GM21360 (cell line): ENCODE measurements around the gene SCN2B.

Experiments
- ATAC-seq: cut with Tn5 transposase; IDR thresholded peaks from one replicate; pipeline ENCODE4 v1.9.1; 2021; ENCODE audit warnings: mild to moderate bottlenecking, moderate library complexity; ENCODE audit not compliant: unreplicated experiment

Gene SCN2B

DNA sequence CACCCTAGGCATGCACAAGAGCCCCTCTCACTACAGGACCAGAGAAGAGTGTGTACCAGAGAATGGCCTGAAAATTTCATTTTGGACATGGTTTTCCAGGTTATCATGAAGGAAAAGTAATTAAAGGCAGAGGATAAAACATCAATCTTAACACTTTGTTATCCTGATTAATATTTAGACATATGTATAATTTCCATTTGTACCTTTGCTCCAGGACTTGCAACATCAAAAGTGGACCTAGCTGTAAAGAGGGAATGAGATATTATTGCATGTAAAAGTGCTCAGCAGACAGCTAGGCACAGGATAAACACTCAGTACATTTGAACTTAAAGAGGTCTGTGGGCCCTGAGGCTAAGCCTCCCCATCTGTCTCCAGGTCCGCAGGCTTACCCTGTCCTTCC lies 21.8 kb downstream of the SCN2B start:
- no peak for ATAC-seq

DNA sequence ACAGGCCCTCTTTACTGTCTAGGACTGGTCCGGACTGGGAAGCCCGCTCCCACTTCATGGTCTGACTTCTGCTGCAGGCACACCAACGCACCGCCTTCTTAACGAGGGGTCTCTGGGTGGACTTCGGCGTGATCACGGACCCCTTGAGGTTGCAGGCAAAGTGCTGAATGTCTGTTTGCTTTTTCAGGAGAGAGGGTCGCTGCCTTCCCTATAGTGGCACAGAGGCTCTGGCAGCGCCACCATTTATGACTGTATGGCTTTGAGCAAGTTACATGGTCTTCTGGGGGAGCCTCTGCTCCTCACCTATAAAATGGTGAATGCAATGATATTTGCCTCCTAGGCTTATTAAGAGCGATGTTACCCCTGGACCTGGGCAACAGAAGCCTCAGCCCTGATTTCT lies 22.5 kb downstream of the SCN2B start:
- ATAC-seq, result no peak

DNA sequence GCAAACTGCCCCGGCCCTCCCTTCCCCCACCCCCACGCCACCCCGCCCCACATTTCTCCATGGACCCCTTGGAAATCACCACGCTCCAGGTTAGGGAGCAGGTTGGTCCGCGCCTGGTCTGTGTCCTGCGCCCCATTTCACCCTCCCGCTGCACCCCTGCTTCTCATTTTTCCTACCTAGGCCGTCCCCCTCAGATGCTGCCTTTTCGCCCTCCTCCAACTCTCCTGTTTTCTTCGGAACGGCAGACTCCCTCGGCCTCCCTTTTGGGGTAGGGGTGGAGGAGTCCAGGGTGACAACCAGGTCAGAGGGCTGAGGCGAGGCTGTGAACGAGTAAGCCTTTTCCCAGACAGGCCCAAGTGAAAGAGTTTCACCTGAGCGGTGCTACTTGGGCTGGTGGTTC lies 22.9 kb downstream of the SCN2B start:
- no peak for ATAC-seq

DNA sequence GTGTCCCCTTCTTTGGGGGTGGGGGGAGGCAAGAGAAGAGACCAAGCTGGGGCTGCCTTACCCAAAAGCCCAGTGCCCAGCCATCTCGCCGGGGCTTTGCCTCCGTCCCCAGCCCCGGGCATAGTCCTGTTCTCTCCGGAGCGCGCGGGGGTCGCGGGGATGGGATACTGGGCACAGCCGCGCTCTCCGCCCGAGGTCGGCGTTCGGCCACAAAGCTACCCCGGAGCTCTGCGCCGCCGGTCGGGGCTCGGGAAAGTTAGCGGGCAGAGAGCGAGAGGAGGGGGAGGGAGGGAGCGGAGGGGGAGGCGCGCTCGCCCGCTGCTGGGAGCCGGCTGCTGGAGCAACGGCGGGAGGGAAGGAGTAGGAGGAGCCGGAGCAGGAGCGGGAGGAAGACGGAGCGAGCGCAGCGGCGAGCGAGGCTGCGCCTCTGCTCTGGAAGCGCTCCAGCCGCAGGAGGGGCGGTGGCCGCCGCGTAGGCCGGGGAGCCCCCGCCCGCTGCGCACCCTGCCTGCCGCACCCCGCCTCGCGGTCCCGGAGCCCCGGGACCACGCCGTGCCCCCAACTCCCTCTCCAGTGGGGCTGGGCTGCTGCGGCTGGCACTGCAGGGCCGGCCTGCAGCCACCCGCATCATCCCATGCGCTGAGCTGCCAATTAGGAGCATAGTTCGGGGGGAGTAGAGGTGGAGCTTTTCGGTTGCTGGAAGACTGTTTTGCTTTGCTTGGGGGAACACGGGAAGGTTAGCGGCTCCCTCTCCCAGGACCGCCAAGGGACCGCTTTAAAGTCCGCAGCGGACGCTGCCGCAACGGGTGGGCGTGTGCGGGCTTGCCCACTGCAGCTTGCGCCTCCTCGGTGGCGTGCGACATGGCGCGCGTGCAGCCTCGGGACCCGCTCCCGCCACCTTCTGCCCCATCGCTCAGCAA lies 23.6 kb downstream of the SCN2B start, which contains the start of gene SCN4B:
TSS of gene SCN4B (minus strand) at position 272 of the 920 bp plus-strand sequence. CDS start at position 122, 150 bp downstream.
- no peak for ATAC-seq

DNA sequence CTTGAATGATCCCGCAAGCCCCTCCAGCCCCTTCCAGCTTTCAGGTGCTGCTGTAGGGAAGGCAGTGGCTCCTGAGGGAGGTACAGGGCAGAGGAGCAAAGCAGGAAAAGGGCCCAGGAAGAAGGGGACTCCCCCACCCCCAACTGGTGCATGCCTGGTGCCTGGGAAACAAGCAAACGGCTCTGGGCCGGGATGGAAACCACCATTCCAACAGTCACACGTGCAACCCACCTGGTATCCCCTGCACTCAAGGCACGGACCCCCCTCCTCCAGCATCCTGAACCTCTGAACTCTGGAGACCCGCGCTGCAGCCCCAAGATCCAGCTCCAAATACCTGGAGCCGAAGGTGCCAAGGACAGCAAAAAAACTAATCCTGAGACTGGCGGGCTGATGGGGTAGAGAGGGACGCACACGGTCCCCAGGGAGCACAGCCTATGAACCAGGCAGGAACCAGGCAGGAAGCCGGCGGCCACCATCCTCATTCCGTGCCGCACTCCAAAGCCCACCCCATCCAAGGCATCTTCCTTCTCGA lies 24.4 kb downstream of the SCN2B start:
- ATAC-seq, result no peak

DNA sequence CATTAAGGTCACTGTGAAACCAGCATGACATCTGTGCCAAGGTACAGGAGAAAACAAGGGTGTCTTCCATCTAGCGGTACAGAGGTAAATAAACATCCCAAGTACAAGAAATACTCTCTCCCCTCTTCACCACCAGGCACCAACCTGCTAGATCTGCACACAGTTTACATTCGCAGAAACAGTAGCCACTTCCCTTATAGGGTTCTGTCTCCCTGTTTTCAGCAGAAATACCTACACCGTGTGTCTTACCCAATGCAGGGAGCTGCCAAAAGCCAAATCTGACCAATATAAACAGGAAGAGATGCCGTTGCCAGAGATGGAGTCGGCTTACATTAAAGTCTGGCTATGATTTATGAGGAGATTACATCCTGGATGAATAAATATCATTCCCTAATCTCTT lies 25.0 kb downstream of the SCN2B start:
- no peak for ATAC-seq

DNA sequence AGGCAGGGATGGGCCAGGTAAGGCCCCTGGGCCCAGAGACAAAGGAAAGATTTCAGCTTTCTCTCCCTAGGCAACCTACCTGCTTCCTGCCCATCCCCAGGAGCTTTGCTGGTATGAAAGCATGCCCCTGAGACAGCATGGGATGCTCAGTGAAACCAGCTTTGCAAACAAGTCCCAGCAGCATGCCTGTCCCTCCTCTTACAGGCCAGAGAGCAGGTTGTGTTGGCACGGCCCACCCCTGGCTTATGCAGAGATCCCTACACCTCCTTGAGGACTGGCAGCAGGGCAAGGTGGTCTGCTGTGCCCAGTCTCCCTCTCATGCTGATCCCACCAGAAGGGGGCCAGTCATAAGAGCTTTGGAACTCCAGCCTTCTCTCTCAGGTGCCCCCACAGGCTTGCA lies 26.9 kb downstream of the SCN2B start:
- ATAC-seq, result no peak

DNA sequence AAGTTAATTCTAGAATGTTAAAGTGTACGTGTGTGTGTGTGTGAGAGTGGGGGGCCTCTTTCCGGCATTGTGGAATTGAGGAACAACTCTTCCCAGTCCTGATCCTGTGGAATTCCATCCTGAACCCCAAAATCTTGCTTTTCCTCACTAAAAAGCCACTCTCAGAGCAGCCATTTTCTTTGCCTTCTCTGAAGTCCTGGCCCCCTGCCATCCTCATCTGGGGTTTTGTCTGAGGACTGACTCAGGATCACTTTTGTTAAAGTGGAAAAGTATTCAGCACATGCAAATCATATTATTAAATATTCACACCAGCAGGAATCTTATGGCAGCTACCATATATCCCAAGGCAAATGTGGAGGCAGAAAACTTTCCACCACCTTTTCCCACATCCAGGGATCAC lies 27.6 kb downstream of the SCN2B start:
- no peak for ATAC-seq

DNA sequence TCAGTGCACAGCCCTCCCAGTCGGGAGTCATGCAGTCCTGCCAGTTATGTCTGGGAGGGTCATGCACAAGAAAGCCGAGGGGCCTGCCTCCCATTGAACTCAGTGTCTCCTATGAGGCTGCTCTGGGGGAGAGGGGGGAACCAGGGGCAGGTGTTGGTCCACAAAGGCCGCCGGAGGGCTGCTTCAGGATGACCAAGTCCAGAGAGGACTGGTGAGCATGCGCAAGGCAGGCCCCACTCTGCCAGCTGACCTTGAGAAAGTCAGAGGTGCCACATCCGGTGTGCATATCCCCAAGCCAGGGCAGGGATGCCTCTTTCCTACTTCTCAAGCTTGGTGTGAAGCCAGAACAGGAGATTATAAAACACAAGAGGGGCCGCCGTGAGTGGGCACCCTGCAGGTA lies 28.2 kb downstream of the SCN2B start:
- ATAC-seq, result no peak

DNA sequence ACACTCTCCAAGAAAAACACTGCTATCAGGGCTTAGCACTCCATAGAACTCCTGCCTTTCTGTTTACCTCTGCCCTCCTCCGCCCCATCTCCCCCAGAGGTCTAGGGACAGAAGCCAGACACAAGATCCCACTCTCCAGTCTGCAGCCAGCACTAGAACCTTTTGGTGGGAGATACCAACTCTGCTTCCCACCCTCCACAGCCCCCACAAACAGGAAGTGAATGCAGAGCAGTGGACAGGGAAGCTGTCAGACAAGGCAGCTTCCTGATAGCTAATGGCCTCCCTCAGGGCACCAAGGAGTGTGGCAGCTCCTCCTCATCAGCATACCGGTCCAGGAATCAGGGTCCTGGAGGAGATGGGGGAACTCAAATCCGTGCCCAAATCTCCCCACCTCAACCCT lies 28.9 kb downstream of the SCN2B start:
- no peak for ATAC-seq

DNA sequence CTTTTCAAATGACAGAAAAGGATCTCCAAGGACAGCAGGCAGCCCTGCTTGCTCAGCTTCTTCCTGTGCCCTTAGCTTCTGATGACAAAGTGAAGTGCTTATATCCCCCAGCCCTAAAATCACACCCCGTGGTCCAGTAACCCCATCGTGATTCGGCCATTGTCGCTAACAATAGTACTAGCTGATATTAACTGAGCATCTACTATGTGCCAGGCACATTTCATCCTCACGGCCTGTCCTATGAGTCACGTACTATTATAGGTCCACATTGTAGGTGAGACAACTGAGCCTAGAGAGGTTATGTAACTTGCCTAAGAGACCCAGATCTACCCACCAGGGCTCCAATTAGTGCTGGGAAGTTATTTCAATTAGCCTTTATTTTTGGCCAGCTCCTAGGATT lies 29.9 kb downstream of the SCN2B start:
- no peak for ATAC-seq

DNA sequence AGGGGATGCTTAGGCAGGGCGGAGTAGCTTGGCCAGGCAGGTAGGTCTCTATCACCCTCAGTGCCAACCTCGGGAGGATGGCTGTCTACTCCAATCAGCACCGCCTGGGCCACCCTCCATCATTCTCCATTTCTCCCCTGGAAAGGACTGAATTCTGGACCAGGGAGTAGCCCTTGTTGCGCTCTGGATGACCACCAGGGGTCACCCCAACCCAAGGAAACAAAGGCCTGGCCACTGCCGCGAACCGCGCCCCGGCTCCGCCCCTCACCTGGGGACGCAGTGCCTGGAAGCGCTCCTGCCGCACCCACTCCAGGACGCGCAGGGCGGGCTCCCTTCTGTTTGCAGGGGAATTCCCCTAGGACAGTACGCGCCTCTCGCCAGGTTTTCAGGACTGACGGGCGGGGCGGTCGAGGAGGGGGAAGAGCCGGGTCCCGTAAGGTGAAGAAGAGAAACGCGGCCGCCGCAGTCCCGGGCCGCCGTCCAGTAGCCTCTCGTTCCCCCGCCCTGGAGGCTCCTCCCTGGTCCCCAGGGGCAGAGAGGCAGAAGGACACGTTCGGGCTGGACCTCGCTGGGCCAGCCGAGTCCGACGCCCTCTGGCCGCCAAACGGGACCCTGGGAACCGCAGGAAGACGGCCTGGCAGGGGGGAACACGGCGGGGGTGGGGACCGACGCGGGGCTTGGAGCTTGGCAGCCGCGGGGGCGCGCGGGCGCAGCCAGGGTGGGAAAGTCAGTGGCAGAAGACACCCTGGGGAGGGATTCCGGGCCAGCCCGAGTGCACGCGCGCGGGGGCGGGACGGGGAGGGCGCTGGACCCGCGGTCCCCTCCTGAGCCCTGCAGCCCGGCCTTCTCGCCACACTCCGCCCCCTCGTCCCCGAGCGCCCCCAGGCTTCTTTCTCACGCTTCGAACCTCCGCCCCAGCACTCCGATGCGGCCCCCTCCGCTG lies 30.9 kb downstream of the SCN2B start:
- peak; percentile 83 for ATAC-seq

DNA sequence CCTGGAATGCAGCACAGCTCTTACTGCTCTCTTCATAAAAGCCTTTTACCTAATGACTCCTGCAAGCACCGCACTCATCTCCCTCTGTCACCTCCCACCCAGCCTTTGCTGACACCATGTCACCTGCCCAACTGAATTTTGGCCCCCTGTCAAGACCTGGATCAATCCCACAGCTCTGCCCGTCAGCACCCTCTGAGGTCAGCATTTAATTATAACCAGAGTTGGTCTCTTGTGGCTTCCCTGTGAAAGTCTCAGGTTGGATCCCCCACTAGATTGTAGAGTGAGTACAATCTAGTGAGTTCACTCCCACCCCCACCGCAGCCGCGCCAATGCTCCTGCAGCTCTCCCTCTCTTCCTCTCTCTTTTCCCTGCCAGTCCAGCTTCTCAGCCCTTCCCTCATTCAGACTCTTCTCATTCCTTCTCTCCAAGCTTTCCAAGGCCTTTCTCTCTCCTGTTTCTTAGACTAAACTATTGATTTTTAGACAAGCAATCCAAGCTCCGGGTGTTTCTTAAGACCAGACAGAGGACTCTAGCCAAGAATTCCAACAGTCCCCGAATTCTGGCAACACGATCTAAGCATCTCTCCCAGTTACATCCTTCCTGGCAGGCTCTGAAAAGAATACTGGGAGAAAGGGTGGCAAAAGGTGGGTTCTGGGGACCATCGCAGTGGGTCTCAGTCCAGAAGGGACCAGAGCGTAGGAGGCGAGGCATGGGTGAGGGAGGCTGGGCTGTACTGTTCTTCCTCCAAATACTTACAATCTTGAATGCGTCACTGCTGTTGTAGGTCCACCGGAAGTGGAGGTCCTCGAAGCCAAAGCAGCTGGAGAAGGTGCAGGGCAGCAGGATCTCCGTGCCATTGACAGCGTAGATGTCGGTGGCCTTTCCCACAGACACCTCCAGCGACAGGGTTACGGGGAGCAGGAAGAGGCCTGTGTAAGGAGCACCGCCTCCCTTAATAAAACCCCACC lies 31.9 kb downstream of the SCN2B start:
- no peak for ATAC-seq

DNA sequence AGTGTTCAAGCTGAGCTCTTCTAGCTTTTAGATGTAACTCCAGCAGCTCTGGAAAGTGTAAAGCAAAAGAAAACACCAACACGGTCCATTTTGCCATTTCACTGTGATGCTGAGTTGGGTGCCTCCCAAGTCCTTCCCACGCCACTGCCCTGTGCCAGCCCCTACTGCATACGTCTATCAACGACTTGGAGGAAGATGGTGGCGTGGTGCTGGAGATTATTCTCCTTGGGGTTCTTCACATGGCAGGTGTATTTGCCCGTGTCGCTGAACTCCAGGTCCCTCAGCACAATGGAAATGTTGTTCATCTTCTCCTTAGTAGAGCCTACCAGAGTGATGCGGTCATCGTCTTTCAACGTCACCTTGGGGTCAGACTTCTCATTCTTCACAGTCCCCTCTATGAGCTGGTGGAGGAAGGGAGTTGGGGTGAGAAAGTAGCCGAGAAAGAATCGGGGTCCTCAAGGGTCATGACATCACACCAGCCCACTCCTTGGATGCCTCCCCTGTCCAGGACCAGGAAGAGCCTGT lies 32.7 kb downstream of the SCN2B start:
- no peak for ATAC-seq

DNA sequence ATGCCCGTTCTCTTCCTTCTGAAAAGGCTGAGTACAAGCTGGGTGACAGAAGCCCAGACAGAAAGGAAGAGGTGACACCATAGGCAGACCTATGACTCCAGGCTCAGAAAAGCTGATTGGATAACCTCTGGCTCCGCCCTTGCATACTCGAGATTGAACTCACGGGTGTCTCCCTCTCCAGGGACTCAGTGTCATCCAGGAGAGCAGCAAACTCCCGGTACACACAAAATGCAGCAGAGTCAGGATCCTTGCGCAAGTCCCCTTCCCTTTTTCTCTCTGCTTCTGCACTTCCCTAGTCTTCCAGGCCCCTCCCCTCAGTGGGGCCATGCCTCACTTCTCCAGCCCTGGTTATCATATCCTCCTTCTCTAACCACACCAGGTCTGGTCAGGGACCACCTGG lies 33.6 kb downstream of the SCN2B start:
- ATAC-seq, result no peak

DNA sequence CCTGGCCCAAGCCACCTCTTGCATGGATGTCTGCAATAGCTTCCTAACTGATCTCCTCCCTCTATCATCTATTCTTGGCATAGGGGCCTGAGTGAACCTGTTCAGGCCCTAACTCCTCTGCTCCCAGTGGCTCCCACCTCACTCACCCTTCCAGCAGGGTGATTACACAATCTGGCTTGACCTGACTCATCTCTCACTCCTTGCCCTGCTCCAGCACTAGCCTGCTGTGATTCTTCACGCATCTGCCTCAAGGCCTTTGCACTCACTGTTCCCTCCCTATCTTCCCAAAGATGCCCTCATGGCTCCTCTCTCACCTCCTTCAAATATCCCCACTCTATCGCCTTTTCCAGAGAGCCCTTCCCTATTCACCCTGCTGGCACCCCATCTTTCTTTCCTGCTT lies 34.4 kb downstream of the SCN2B start:
- ATAC-seq, result no peak

DNA sequence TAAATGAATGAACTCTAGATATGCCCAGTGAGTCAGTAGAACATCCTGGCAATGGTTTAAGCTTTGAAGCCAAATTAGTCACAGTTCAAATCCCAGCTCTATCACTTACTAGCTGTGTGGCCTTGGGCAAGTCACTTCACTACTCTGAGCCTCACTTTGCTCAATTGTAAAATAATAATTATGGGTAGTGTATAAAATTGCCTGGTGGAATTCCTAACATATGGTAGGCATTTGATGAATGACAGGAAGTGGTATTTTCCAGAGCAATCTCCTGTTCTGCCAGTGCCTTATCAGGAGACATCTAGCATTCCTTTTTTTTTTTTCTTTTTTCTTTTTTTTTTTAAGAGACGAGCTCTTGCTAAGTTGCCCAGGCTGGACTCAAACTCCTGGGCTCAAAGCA lies 36.9 kb downstream of the SCN2B start:
- no peak for ATAC-seq

DNA sequence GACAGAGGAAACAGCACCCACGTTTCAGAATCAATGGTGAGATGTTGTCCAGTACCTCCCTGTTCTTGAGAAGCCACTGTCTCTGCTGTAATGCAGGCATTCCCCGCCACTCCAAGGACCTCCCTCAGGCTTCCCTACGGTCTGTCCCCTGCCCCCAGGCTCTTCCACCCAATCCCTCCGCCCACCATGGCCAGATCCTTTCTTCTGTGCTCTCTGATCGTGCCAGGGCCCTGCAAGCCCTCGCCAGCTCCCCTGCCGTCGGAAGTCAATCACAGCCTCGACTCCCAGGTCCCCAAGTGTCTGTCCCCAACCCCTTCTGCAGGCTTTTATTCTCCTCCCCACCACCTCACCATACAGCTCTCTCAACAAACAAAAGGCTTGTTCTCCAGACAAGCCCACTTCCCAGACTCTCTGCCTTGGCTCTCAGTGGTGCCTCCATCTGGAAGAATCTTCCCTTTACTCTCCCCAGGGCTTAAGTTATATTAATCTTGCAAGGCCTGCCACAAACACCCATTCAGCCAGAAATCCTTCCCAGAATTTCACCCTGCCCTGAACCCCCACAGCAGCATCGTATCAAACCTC lies 37.5 kb downstream of the SCN2B start:
- ATAC-seq, result no peak

DNA sequence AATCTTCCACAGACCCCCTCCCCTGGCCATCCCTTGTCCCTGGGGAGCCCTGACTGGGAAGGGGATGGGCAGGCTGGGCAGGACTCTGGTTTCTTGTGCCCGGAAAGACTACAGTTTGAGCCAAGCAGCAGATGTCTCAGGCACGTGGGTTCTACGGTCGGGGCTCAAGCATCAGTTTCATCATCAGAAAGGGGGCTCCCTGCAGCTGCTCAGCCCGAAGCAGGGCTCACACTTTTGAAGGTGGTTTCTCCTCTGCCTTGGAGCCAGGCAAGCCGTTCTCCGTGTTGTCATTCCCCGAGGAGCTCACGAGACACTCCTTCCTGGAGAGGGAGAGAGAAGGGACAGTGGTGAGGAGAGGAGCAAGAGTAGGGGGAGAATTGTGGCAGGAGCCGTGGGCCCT lies 39.6 kb downstream of the SCN2B start:
- ATAC-seq, result no peak

DNA sequence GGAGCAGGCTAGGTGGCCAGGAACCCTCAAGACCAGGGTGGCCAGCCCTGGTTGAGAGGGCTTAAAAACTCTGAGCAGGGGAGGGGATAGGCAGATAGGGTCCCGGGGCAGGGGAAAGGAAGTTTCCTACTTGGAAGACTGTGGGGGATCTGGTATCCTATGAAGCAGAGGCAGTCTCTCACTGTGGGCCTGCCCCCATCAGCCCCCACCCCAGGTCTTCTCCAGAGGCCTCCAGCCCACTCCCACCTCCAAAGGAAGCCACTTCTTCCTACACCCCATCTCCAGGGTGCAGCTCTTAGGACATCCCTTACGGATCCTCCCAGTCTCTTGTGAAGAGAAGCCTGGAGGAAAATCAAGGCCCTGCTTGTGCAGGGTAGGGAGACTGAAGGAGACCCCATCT lies 40.1 kb downstream of the SCN2B start:
- no peak for ATAC-seq
